SK-N-SH treated with all-trans-retinoic acid at 6 μM for 48 hours (cell line): ENCODE results near the gene UBASH3A.

Experiments used
- BACH2 ChIP-seq: fragments of 250-450 bp; sonication (Bioruptor Pico); IDR thresholded peaks from 2 replicates; pipeline ENCODE4 v1.9.0; 2021; ENCODE audit warnings: mild to moderate bottlenecking, borderline replicate concordance
- CREB5 ChIP-seq: fragments of 250-450 bp; sonication (Bioruptor Pico); IDR thresholded peaks from 2 replicates; pipeline ENCODE4 v1.5.1; 2020; ENCODE audit warnings: low read depth, mild to moderate bottlenecking, moderate library complexity
- CSRNP3 ChIP-seq: fragments of 250-450 bp; sonication (Bioruptor Pico); IDR thresholded peaks from 2 replicates; pipeline ENCODE4 v1.5.1; 2021; ENCODE audit warnings: mild to moderate bottlenecking, moderate library complexity
- PATZ1 ChIP-seq: fragments of 250-450 bp; sonication (Bioruptor Pico); IDR thresholded peaks from 2 replicates; pipeline ENCODE4 v1.8.0; 2020; ENCODE audit warnings: mild to moderate bottlenecking, moderate library complexity, borderline replicate concordance
- PPARA ChIP-seq: fragments of 250-450 bp; sonication (Bioruptor Pico); IDR thresholded peaks from 2 replicates; pipeline ENCODE4 v1.5.0; 2020; ENCODE audit warnings: mild to moderate bottlenecking, borderline replicate concordance
- RARB ChIP-seq: fragments of 250-450 bp; sonication (Bioruptor Pico); IDR thresholded peaks from 2 replicates; pipeline ENCODE4 v1.8.0; 2021; ENCODE audit warnings: mild to moderate bottlenecking, moderate library complexity
- TCF4 ChIP-seq: fragments of 250-450 bp; sonication (Bioruptor Pico); IDR thresholded peaks from 2 replicates; pipeline ENCODE4 v1.8.0; 2021; ENCODE audit warnings: mild to moderate bottlenecking, moderate library complexity, borderline replicate concordance
- ZC3H10 ChIP-seq: fragments of 250-450 bp; sonication (Bioruptor Pico); IDR thresholded peaks from 2 replicates; pipeline ENCODE4 v1.5.1; 2021; ENCODE audit warnings: mild to moderate bottlenecking, moderate library complexity
- ZFP3 ChIP-seq: fragments of 250-450 bp; sonication (Bioruptor Pico); IDR thresholded peaks from 2 replicates; pipeline ENCODE4 v1.5.0; 2020; ENCODE audit warnings: mild to moderate bottlenecking, moderate library complexity
- ZFP30 ChIP-seq: fragments of 450-650 bp; formaldehyde crosslinking; IDR thresholded peaks from 2 replicates; pipeline ENCODE4 v1.5.0; 2022; ENCODE audit warnings: mild to moderate bottlenecking, moderate library complexity
- ZNF8 ChIP-seq: fragments of 450-650 bp; formaldehyde crosslinking; IDR thresholded peaks from 2 replicates; pipeline ENCODE4 v1.5.0; 2020; ENCODE audit warnings: mild to moderate bottlenecking, moderate library complexity

GRCh38 chr21:42455196-42455595, 51.5 kb downstream of the UBASH3A start:
- TF ChIP-seq TCF4 (CRISPR knock-in tag) (no peak), PATZ1 (CRISPR knock-in tag) (no peak), BACH2 (CRISPR knock-in tag) (no peak), ZC3H10 (CRISPR knock-in tag) (no peak), CREB5 (CRISPR knock-in tag) (no peak), ZNF8 (CRISPR knock-in tag) (no peak), RARB (CRISPR knock-in tag) (no peak), PPARA (CRISPR knock-in tag) (no peak), ZFP3 (CRISPR knock-in tag) (no peak), CSRNP3 (CRISPR knock-in tag) (no peak), ZFP30 (CRISPR knock-in tag) (no peak)
